HepG2 (cell line): Measurements from ENCODE around the gene IFT88. TPM values are rescaled to one million over a fixed set of nuclear protein-coding genes. Genes with fewer than 3 reads are reported as not detected.

Experiments
- GATAD2A ChIP-seq: IDR thresholded peaks from 2 replicates; pipeline ENCODE4 v1.6.1; 2016
- HINFP ChIP-seq: sonication (generic); formaldehyde crosslinking; IDR thresholded peaks from 2 replicates; pipeline ENCODE4 v1.4.0; 2020; ENCODE audit warnings: low read depth, mild to moderate bottlenecking, missing genetic modification reagents
- HOMEZ ChIP-seq: IDR thresholded peaks from 2 replicates; pipeline ENCODE4 v1.6.1; 2016; ENCODE audit warnings: low read depth
- HOXD1 ChIP-seq: sonication (generic); formaldehyde crosslinking; IDR thresholded peaks from 2 replicates; pipeline ENCODE4 v1.5.0; 2020; ENCODE audit warnings: missing genetic modification reagents
- KAT2B ChIP-seq: fragments of 150-350 bp; IDR thresholded peaks from 2 replicates; pipeline ENCODE4 v1.6.1; 2014; ENCODE audit warnings: low read depth, low read length, borderline replicate concordance
- MTF2 ChIP-seq: sonication (generic); formaldehyde crosslinking; IDR thresholded peaks from 2 replicates; pipeline ENCODE4 v1.5.0; 2020; ENCODE audit warnings: missing genetic modification reagents, borderline replicate concordance
- TCF12 ChIP-seq, 2 experiments: fragments of 450-650 bp in 1 of 2; sonication (generic) in 1 of 2; formaldehyde crosslinking in 1 of 2; IDR thresholded peaks; 2 replicates each; pipeline versions ENCODE4 v1.6.1 to v1.8.0; 2017 to 2022; ENCODE audit warnings: antibody characterized with exemption in 1 of 2, mild to moderate bottlenecking in 1 of 2, missing genetic modification reagents in 1 of 2, moderate library complexity in 1 of 2
- THAP9 ChIP-seq: sonication (generic); formaldehyde crosslinking; IDR thresholded peaks from 2 replicates; pipeline ENCODE4; 2020; ENCODE audit warnings: missing genetic modification reagents, mild to moderate bottlenecking, borderline replicate concordance
- ZNF10 ChIP-seq: sonication (generic); formaldehyde crosslinking; IDR thresholded peaks from 2 replicates; pipeline ENCODE4 v1.4.0; 2020; ENCODE audit warnings: mild to moderate bottlenecking, low read depth, missing genetic modification reagents, borderline replicate concordance
- ZNF235 ChIP-seq: sonication (generic); formaldehyde crosslinking; IDR thresholded peaks from 2 replicates; pipeline ENCODE4 v1.8.1; 2023; ENCODE audit warnings: mild to moderate bottlenecking, missing genetic modification reagents, borderline replicate concordance
- ZNF609 ChIP-seq: sonication (generic); formaldehyde crosslinking; IDR thresholded peaks from 2 replicates; pipeline ENCODE4 v1.4.0; 2020; ENCODE audit warnings: mild to moderate bottlenecking, missing genetic modification reagents, borderline replicate concordance
- ZNF782 ChIP-seq: sonication (generic); formaldehyde crosslinking; IDR thresholded peaks from 2 replicates; pipeline ENCODE4 v1.4.0; 2020; ENCODE audit warnings: missing genetic modification reagents, mild to moderate bottlenecking, borderline replicate concordance
- polyA plus RNA-seq, 8 experiments: library from polyadenylated mRNA; depleted of rRNA in 3 of 8; stranded (reverse) in 7 of 8; unstranded in 1 of 8; fragments of >200 nt; fragmentation: Illumina TruSeq in 4 of 8; extraction: Trizol in 4 of 8; gene quantifications; 2 replicates each; pipeline versions ENCODE4 v1.2.1 to v1.2.3, GENCODE V29; 2011 to 2016; ENCODE audit warnings: low read depth in 4 of 8, missing spikeins in 1 of 8, mixed read lengths in 1 of 8; ENCODE audit not compliant: insufficient read depth in 1 of 8
- total RNA-seq, 5 experiments: library from RNA; depleted of rRNA; stranded (reverse); fragments of >200 nt; fragmentation: Illumina TruSeq; extraction: Trizol; gene quantifications; 2 replicates each; pipeline ENCODE4 v1.2.3, GENCODE V29; 2016; ENCODE audit warnings: low read depth in 1 of 5

IFT88 gene
- total and polyA plus RNA-seq, 2 of the 13 experiments (the other 11 are each of a cell fraction or from before 2014, with no cell fraction given), result 8.4 to 19.9 TPM

GRCh38 chr13:20566898-20567874, at the start of gene IFT88 (continued):
- TF ChIP-seq ZNF782 (CRISPR knock-in tag) (peak; percentile 53), HOXD1 (CRISPR knock-in tag) (peak; percentile 78), HINFP (0 out of 2 replicates have a peak, but pooled peaks have one; percentile 61), ZNF609 (CRISPR knock-in tag) (peak; percentile 48; the same call in 1 of the 2 replicates), GATAD2A (peak; percentile 33), HOMEZ (CRISPR knock-in tag) (no peak), KAT2B (no peak), ZNF10 (CRISPR knock-in tag) (no peak), ZNF235 (CRISPR knock-in tag) (0 out of 2 replicates have a peak, but pooled peaks have one; percentile 25), THAP9 (peak; percentile 59; the same call in 1 of the 2 replicates), TCF12 (IDR thresholded peaks at IDR 0.05) (no peak), TCF12 (CRISPR knock-in tag; IDR thresholded peaks at IDR 0.05) (0 out of 2 replicates have a peak, but pooled peaks have one; percentile 35), MTF2 (no peak)
